T47D (cell line): ENCODE measurements around the gene TFE3.

ENCODE experiments used
- DNase-seq, 2 experiments: peaks; one replicate each; pipeline versions ENCODE4 v3.0.0 to v3.0.0-alpha.2; 2011 to 2012; ENCODE audit warnings: low read depth in 1 of 2, low spot score in 1 of 2
- JUND ChIP-seq: IDR thresholded peaks from 2 replicates; pipeline ENCODE4 v1.6.1; 2012; ENCODE audit warnings: low read depth
- in situ Hi-C: cut with HindIII; loops from 2 replicates; pipeline ENCODE4 v1.10.0; 2016; ENCODE audit warnings: low sequenced_read_pairs, low pct_unique_long_range_greater_than_20kb

The TFE3 gene

DNA sequence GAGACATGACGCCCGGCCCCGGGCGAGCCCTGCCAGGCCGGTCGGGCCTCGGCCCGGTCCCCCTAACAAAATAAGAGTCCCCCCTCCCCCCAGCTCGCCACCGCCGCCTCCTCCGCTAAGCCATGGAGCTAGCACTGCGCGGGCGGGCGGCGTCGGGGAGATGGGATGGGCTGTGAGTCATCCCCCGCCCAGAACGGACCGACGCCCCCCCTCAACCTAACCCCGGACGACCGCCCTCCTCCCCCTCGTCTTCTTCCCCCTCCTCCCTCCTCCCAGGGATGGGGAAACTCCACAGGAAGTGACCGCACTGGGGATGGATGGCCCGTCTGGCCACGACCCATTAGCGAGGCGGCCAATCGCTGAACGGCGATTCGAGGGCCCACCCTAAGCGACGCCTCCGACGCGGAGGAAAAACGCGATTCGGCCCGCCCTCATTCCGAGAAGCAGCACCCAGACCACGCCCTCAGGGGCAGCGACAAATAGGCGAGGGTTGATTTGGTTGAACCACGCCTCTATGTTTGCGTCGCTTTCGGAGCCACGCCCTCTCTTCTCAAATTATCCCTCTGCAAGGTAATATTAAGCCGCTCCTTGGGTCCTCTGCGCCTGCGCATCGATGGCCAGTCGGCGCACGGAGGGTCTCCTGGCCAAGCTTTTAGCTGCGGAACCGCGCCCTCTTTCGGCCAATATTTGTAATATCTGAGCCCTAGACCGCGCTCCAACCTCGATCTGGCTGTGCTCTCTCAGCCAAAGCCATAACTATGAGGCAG is at the start of gene TFE3:
TSS of gene TFE3 (minus strand) at position 138 of the 767 bp plus-strand sequence. CDS start at position 7, 131 bp downstream.
- no peak for TF ChIP-seq JUND
- in situ Hi-C loops: no loop called here
- DNase-seq: peak; percentile 87 to 99

GRCh38 chrX:49089553-49089952 is 46.4 kb upstream of the TFE3 start:
- DNase-seq: no peak
- TF ChIP-seq JUND: no peak
- in situ Hi-C loops: no loop called here

DNA sequence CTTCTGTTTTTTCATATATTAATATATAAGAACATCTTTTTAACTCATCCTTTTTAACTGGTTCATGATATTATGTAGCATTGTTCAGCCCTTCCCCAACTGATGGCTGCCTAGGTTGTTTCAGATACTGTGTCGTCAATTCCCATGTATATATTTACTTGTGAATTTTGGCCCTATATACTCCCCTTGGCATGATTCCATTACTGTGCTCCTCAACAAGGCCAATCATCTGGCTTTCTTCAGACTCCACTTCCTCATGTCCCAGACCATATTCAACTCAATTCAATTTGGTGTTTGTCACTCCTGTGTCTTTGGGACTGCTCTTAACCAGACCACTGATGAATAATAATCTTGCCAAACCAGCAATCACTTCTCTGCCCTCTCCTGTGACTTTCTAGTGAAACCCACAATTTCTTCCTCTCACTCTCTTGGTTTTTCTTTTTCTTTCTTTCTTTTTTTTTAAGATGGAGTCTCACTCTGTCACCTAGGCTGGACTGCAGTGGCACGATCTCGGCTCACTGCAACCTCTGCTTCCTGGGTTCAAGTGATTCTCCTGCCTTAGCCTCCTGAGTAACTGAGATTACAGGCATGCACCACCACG is 39.2 kb upstream of the TFE3 start:
- in situ Hi-C loops: no loop called here
- no peak for DNase-seq

DNA sequence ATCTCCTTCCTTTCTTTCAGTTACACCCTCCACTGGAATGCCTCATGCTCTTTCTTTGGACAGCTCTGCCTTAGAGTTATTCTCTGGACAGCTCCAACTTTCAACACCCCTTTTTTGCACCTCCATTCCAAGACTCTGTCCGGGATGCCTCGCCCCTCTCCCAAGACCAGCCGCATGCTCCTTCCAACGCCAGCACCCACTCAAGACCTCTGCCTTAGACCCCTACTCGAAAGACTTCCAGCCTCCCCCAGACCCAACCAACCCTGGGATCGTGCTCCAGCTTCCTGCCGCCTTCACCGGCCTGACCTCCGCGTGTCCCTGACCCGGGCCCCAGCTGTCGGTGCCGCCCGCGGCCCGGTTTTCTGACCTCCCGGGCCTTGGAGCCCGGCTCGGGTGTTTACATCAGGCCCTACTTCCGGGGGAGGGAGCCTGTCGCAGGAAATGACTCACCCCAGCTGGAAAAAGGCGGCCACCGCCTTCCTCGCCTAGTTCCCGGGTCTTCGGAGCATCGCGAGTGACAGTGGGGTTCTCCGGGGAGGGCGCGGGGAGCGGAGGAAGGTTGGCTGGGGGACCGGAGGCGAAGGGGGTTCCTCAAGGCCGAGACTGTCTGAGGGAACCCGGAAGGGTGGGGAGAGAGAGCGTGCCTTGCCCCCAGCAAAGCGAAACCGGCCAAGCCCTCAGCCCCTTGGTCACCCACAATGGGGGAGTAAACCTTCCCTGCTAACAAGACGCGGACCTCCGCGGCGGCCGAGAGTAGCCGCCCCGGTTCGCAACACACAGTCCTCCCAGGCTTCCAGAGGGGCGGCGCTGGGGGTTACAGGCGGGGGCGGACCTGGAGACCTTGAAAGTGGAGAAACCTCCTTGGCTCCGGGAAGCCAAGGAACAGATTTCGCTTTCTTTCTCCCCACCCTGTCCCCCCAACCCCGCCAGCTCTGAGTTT is 36.6 kb upstream of the TFE3 start, which contains the start of gene WDR45:
TSS of gene WDR45 (minus strand) at position 399 of the 940 bp plus-strand sequence. CDS start 1,792 bp downstream, outside the sequence.
- peak; percentile 74 to 83 for DNase-seq
- in situ Hi-C loops: no loop called here
- peak; percentile 36; the same call in 1 of the 2 replicates for TF ChIP-seq JUND

More for the DNA sequence above, 39.2 kb upstream of the TFE3 start:
- no peak for TF ChIP-seq JUND

- TF ChIP-seq JUND: no peak
- in situ Hi-C loops: no loop called here
- no peak for DNase-seq
Observed at GRCh38 chrX:49077941-49078340, 34.8 kb upstream of the TFE3 start.

DNA sequence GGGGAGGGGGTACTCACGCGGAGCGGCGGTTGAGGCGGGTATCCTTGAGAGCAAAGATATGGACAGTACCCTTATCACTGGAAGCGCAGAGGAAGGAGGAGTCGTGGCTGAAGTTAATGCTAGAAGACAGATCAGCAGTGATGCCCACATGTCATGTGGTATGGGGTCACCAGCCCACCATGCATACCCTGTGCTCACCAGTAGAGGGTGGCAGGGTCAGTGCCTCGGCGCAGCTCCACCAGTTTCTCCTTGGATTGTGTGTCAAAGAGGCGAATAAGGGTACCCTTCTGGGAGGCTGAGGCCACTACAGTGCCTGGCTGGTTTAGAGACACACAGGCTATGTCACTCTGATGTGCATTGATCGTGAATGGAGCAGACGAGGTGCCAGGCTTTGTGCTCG is 32.2 kb upstream of the TFE3 start:
- TF ChIP-seq JUND: no peak
- DNase-seq: no peak
- in situ Hi-C loops: no loop called here

- peak; percentile 96 to 97 for DNase-seq
- in situ Hi-C loops: no loop called here
- TF ChIP-seq JUND: no peak
Observed at GRCh38 chrX:49073601-49074575, 30.7 kb upstream of the TFE3 start, which contains the start of gene PRAF2. Gene PRAF2, minus strand, starts transcription at chrX:49074002. Its CDS starts 15 bp downstream, at chrX:49073987.

DNA sequence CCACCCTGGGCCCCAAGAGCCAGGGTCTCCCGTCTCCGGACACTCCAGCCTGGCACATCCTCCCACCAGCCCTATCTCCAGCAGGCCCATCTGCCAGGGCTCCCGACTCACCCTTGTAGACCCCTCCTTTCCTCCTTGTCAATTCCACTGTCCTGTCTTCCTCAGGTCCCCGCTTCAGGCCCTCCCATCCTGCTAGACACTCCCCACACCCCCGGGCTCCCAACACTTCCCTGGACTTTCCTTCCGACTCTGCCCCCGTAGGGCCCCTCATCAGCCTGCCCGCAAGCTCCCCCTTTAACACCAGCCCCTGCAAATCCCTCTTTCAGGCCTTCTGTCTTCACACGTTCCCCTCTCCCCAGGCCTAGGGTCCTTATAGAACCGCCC is 29.5 kb upstream of the TFE3 start:
- no peak for DNase-seq
- TF ChIP-seq JUND: no peak
- in situ Hi-C loops: no loop called here

DNA sequence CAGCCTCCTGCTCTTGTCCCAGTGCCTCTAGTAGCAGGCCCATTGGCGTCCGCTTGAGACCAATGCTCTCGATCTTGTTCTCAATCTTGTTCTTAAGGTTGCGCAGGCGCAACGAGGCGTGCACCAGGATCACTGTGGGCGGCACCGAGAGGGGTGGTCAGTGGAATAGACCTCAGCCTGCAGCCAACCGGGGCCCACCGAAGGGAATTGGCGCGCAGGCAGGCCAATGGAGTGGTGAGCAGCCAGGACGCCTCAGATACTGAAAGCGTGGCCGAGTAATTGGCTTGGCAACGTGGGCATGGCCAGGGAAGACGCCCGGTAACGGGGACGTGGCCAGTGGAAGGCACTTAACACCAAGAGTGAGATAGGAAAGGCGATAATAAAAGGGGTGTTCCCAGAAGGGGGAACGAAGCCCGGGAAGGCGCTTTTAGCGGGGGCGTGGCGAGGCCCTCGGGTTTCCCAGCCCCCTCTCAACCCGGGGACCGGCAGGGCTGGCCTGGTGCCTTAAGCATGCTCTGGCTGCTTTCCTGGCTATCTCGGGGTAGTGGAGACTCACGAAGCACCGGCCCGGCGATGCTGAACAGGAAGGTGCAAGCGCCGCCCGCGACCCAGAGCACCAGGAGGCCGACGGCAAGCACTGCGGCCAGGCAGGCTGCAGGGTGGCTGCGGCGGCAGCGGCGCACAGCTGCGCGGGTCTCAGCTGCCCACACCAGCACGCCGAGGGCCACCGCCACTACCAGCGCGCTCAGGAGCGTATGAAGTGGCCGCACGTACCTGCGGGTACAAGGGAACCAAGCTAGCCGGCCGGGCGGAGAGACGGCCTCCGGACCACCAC is 28.9 kb upstream of the TFE3 start:
- in situ Hi-C loops: no loop called here
- DNase-seq: no peak

DNA sequence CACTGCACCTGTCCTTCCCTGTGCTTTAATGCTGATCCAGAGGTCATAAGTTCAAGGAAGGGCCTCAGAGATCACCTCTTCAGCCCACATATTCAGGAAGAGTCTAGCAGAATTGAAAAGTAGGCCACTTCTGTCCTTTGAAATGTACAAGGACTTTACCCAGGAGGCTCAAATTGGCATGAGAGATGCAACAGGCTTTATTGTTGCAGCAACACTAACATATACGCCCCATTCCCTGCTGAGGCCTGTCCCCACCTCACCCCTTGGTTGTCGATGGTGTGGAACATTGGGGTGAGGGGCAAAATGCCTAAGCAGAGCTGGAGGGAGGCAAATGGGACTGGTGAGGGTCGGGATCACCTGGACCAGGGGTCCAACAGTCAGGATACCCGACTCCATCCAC is 27.8 kb upstream of the TFE3 start:
- in situ Hi-C loops: no loop called here
- DNase-seq: no peak
- no peak for TF ChIP-seq JUND

More for the DNA sequence above, 28.9 kb upstream of the TFE3 start:
- no peak for TF ChIP-seq JUND

- in situ Hi-C loops: no loop called here
- no peak for TF ChIP-seq JUND
Observed at GRCh38 chrX:49069038-49069437, 25.9 kb upstream of the TFE3 start.

More at GRCh38 chrX:49069038-49069437, 25.9 kb upstream of the TFE3 start:
- DNase-seq: no peak
